ENCODE data around the gene PGBD2.
"Not testable (repeated sequence)": the region's sequence is repeated elsewhere in the genome, so short reads cannot be mapped to it uniquely, and the experiment has no call there.

PGBD2 gene

DNA sequence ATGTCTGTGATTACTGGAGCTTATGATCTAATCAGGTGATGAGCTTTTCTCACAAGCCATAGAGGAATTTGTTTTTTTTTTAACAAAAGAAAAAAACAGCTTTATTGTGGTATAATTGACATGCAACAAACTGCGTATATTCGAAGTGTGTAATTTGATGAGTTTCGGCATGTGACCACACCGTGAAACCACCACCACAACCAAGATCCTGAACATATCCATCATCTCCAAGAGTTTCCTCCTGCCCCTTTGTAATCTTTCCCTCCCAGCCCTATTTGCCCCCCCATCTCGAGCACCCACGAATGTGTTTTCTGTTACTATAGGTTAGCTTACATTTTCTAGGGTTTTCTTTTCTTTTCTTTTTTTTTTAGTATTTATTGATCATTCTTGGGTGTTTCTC is 4.7 kb downstream of the PGBD2 start:
- no peaks in the 10 kb centered on the region for H3K9me3 ChIP-seq (ENCODE audit: control insufficient read depth, insufficient read depth, low read depth, low read length)
- no peak overlapping the region for H3K27ac ChIP-seq (ENCODE audit: low read depth, low read length)
- H3K27me3 ChIP-seq (ENCODE audit: control insufficient read depth, insufficient read depth, low read length), result no peaks in the 10 kb centered on the region
- 0 out of 2 replicates have a peak, but pooled peaks cover 4% of the 10 kb centered on the region for H3K4me1 ChIP-seq (ENCODE audit: control insufficient read depth, insufficient read depth, low read length)
- peaks cover 22% of the 10 kb centered on the region for H3K36me3 ChIP-seq (ENCODE audit: control insufficient read depth, insufficient read depth, low read length)
- no peak overlapping the region for H3K4me3 ChIP-seq (ENCODE audit: low read depth, low read length)
- H3K9ac ChIP-seq (ENCODE audit: low read length), result no peak overlapping the region

GRCh38 chr1:248913933-248914332 is 7.9 kb downstream of the PGBD2 start:
- Histone ChIP-seq H3K9me3 (ENCODE audit: control insufficient read depth, insufficient read depth, low read depth, low read length) (no peaks in the 10 kb centered on the region), H3K27me3 (ENCODE audit: control insufficient read depth, insufficient read depth, low read length) (no peaks in the 10 kb centered on the region), H3K9ac (ENCODE audit: low read length) (no peak overlapping the region), H3K4me3 (ENCODE audit: low read depth, low read length) (no peak overlapping the region), H3K27ac (ENCODE audit: low read depth, low read length) (no peak overlapping the region), H3K36me3 (ENCODE audit: control insufficient read depth, insufficient read depth, low read length) (peaks cover 48% of the 10 kb centered on the region), H3K4me1 (ENCODE audit: control insufficient read depth, insufficient read depth, low read length) (no peaks in the 10 kb centered on the region)

DNA sequence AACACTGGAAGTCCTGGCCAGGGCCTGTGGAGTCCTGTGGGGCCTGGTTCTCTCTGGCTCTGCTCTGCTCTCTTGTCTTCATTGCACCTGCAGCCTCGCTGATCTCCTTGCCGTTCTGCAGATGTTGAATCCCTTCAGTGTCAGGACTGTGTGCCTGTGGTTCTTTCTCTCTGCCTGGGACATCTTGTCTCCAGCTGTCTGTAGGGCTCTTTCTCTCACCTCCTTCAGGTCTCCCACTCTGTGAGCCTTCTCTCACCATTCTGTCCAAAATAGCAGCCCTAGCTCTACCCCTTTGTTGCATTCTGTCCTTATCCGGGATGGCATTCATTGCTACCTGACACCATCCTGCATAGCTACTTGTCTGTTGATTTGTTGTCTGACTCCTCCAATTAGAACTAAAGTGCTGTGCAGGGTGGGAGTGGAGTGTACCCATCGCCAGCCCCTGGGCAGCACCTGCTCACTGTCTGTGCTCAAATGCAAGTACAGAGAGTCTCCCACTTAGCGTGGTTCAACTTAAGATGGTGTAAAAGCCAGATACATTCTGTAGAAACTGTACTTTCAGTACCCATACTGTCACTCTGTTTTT is 8.9 kb downstream of the PGBD2 start:
- H3K9me3 ChIP-seq (ENCODE audit: control insufficient read depth, insufficient read depth, low read depth, low read length), result no peaks in the 10 kb centered on the region
- H3K27ac ChIP-seq (ENCODE audit: low read depth, low read length), result no peak overlapping the region
- no peaks in the 10 kb centered on the region for H3K27me3 ChIP-seq (ENCODE audit: control insufficient read depth, insufficient read depth, low read length)
- no peaks in the 10 kb centered on the region for H3K4me1 ChIP-seq (ENCODE audit: control insufficient read depth, insufficient read depth, low read length)
- no peak overlapping the region for H3K9ac ChIP-seq (ENCODE audit: low read length)
- H3K4me3 ChIP-seq (ENCODE audit: low read depth, low read length), result no peak overlapping the region
- peaks cover 55% of the 10 kb centered on the region for H3K36me3 ChIP-seq (ENCODE audit: control insufficient read depth, insufficient read depth, low read length)

DNA sequence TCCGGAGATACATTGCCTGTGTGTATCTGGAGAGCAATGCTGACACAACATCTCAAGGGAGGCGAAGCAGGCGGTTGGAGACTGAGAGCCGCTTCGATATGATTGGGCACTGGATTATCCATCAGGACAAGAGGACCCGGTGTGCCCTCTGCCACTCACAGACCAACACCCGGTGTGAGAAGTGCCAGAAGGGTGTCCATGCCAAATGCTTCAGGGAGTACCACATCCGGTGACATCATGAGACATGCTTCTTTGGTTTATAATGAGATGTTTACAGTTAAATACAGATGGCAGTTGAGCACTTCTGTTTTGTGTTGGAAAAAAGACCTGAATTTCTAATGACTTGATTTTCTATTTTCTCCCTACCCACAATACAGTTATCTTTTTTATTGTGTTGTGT is 12.1 kb downstream of the PGBD2 start:
- Histone ChIP-seq H3K9me3 (ENCODE audit: control insufficient read depth, insufficient read depth, low read depth, low read length) (no peaks in the 10 kb centered on the region), H3K9ac (ENCODE audit: low read length) (no peak overlapping the region), H3K27me3 (ENCODE audit: control insufficient read depth, insufficient read depth, low read length) (no peaks in the 10 kb centered on the region), H3K36me3 (ENCODE audit: control insufficient read depth, insufficient read depth, low read length) (peaks cover 55% of the 10 kb centered on the region), H3K4me1 (ENCODE audit: control insufficient read depth, insufficient read depth, low read length) (no peaks in the 10 kb centered on the region), H3K27ac (ENCODE audit: low read depth, low read length) (no peak overlapping the region), H3K4me3 (ENCODE audit: low read depth, low read length) (no peak overlapping the region)

- Histone ChIP-seq H3K27me3 (ENCODE audit: control insufficient read depth, insufficient read depth, low read length) (no peaks in the 10 kb centered on the region), H3K9me3 (ENCODE audit: control insufficient read depth, insufficient read depth, low read depth, low read length) (no peaks in the 10 kb centered on the region), H3K4me3 (ENCODE audit: low read depth, low read length) (no peak overlapping the region), H3K27ac (ENCODE audit: low read depth, low read length) (no peak overlapping the region), H3K9ac (ENCODE audit: low read length) (no peak overlapping the region), H3K4me1 (ENCODE audit: control insufficient read depth, insufficient read depth, low read length) (no peaks in the 10 kb centered on the region), H3K36me3 (ENCODE audit: control insufficient read depth, insufficient read depth, low read length) (peaks cover 10% of the 10 kb centered on the region)
These were observed 17.6 kb downstream of the PGBD2 start for GRCh38 chr1:248923352-248924338.

GRCh38 chr1:248924696-248925532 is 18.9 kb downstream of the PGBD2 start:
- Histone ChIP-seq H3K27me3 (ENCODE audit: control insufficient read depth, insufficient read depth, low read length) (no peaks in the 10 kb centered on the region), H3K36me3 (ENCODE audit: control insufficient read depth, insufficient read depth, low read length) (no peaks in the 10 kb centered on the region), H3K4me1 (ENCODE audit: control insufficient read depth, insufficient read depth, low read length) (no peaks in the 10 kb centered on the region), H3K27ac (ENCODE audit: low read depth, low read length) (no peak overlapping the region), H3K9ac (ENCODE audit: low read length) (no peak overlapping the region), H3K9me3 (ENCODE audit: control insufficient read depth, insufficient read depth, low read depth, low read length) (no peaks in the 10 kb centered on the region), H3K4me3 (ENCODE audit: low read depth, low read length) (no peak overlapping the region)

DNA sequence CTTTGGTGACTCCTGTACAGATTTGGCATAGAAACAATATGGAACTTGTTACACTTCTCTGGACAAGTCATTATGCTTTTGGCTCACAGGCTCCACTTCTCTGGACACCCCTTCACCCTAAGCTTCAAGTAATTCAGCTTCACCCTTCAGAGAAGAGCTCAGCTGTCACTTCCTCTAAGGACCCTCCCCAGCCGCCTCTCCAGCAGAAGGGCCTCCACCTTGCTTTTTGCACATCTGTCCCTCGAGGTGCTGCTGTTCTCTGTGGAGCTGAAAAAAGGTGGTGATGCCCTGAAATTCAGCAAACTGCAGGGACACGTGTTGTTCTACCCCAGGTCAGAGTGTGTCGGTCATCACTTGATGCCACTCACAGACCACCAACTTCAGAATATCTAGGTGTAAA is 19.8 kb downstream of the PGBD2 start:
- H3K9me3 ChIP-seq (ENCODE audit: control insufficient read depth, insufficient read depth, low read depth, low read length); H3K4me3 ChIP-seq (ENCODE audit: low read depth, low read length); H3K27ac ChIP-seq (ENCODE audit: low read depth, low read length); H3K27me3 ChIP-seq (ENCODE audit: control insufficient read depth, insufficient read depth, low read length); H3K4me1 ChIP-seq (ENCODE audit: control insufficient read depth, insufficient read depth, low read length); H3K9ac ChIP-seq (ENCODE audit: low read length); H3K36me3 ChIP-seq (ENCODE audit: control insufficient read depth, insufficient read depth, low read length): not testable (repeated sequence)

GRCh38 chr1:248926401-248927182 is 20.6 kb downstream of the PGBD2 start:
- H3K9me3 ChIP-seq (ENCODE audit: control insufficient read depth, insufficient read depth, low read depth, low read length), result no peaks in the 10 kb centered on the region
- H3K27ac ChIP-seq (ENCODE audit: low read depth, low read length), result no peak overlapping the region
- H3K36me3 ChIP-seq (ENCODE audit: control insufficient read depth, insufficient read depth, low read length), result no peaks in the 10 kb centered on the region
- H3K4me3 ChIP-seq (ENCODE audit: low read depth, low read length), result no peak overlapping the region
- H3K27me3 ChIP-seq (ENCODE audit: control insufficient read depth, insufficient read depth, low read length), result no peaks in the 10 kb centered on the region
- H3K4me1 ChIP-seq (ENCODE audit: control insufficient read depth, insufficient read depth, low read length), result no peaks in the 10 kb centered on the region
- no peak overlapping the region for H3K9ac ChIP-seq (ENCODE audit: low read length)

DNA sequence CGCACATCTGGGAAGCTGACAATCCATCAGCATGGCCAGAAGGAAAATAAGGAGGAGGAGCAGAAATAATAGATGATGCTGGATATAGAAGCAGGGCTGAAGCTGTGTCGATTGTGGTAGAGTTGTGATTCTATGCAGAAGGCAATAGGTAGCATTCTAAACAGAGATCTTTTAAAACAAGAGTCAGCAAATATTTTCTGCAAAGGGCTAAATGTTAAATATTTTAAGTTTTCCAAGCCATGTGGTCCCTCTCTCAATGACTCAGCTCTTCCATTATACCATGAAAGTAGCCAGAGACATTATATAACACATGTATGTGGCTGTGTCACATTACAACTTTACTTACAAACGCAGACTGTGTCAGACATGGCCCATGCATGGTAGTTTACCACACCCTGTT is 21.2 kb downstream of the PGBD2 start:
- H3K9ac ChIP-seq (ENCODE audit: low read length); H3K4me1 ChIP-seq (ENCODE audit: control insufficient read depth, insufficient read depth, low read length); H3K27me3 ChIP-seq (ENCODE audit: control insufficient read depth, insufficient read depth, low read length); H3K36me3 ChIP-seq (ENCODE audit: control insufficient read depth, insufficient read depth, low read length); H3K4me3 ChIP-seq (ENCODE audit: low read depth, low read length); H3K9me3 ChIP-seq (ENCODE audit: control insufficient read depth, insufficient read depth, low read depth, low read length); H3K27ac ChIP-seq (ENCODE audit: low read depth, low read length): not testable (repeated sequence)

DNA sequence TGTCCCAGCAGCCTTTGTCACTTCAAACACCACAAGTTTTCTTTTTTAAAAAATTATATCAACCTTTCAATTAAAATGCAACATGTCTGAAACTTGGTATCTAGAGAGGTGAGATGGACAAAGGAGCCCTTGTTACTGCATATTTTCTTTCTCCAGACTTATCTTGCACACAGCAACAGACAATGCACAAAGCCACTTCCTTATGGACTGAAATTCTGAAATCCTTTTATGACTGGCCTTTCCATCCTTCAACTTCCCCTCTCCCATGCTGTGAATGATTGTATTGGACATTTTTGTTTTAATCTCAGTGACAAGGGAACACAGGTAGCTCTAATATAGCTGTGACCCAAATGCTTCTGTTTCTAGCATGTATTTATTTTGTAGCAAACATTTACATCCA is 22.1 kb downstream of the PGBD2 start:
- H3K4me1 ChIP-seq (ENCODE audit: control insufficient read depth, insufficient read depth, low read length); H3K36me3 ChIP-seq (ENCODE audit: control insufficient read depth, insufficient read depth, low read length); H3K27ac ChIP-seq (ENCODE audit: low read depth, low read length); H3K27me3 ChIP-seq (ENCODE audit: control insufficient read depth, insufficient read depth, low read length); H3K4me3 ChIP-seq (ENCODE audit: low read depth, low read length); H3K9ac ChIP-seq (ENCODE audit: low read length); H3K9me3 ChIP-seq (ENCODE audit: control insufficient read depth, insufficient read depth, low read depth, low read length): not testable (repeated sequence)

All from HUES6 (cell line).